Fibroblast of lung (primary cell): ENCODE data around the gene PLB1. TPM values are rescaled to one million over a fixed set of nuclear protein-coding genes. Genes with fewer than 3 reads are reported as not detected.
"Not testable (repeated sequence)": the region's sequence is repeated elsewhere in the genome, so short reads cannot be mapped to it uniquely, and the experiment has no call there.

ENCODE experiments used
- DNase-seq, 2 donors: peaks; one replicate each; pipeline versions ENCODE4 v3.0.0 to v3.0.0-alpha.2; 2010; ENCODE audit warnings: low read depth in 2 of 2
- H2AFZ ChIP-seq: 2 replicates; pipeline ENCODE4 v1.5.1; 2012; ENCODE audit warnings: low read length, control low read depth, inconsistent platforms
- H3K27ac ChIP-seq: 2 replicates; pipeline ENCODE4 v1.5.1; 2011; ENCODE audit warnings: low read length, control low read depth; ENCODE audit not compliant: insufficient read depth
- H3K27me3 ChIP-seq: 2 replicates; pipeline ENCODE4 v1.5.1; 2011; ENCODE audit warnings: mild to moderate bottlenecking, low read length; ENCODE audit not compliant: control insufficient read depth, insufficient read depth
- H3K36me3 ChIP-seq: 2 replicates; pipeline ENCODE4 v1.5.1; 2011; ENCODE audit warnings: low read length; ENCODE audit not compliant: control insufficient read depth, insufficient read depth
- H3K4me1 ChIP-seq: 2 replicates; pipeline ENCODE4 v1.5.1; 2011; ENCODE audit warnings: low read length; ENCODE audit not compliant: control insufficient read depth, insufficient read depth; ENCODE audit errors: extremely low read depth
- H3K4me2 ChIP-seq: 2 replicates; pipeline ENCODE4 v1.5.1; 2011; ENCODE audit warnings: low read length, control low read depth; ENCODE audit not compliant: insufficient read depth; ENCODE audit errors: extremely low read depth
- H3K4me3 ChIP-seq, 4 experiments: fragments of 200-600 bp in 1 of 4; sonication (generic) in 1 of 4; replicated peaks in 1 of 4; 2 replicates each; pipeline ENCODE4 v1.5.1; 2011 to 2016; ENCODE audit warnings: low read length in 4 of 4, low read depth in 3 of 4, mild to moderate bottlenecking in 3 of 4, control low read depth in 2 of 4, inconsistent platforms in 1 of 4, mixed read lengths in 1 of 4; ENCODE audit not compliant: insufficient read depth in 1 of 4; ENCODE audit errors: control extremely low read depth in 1 of 4
- H3K79me2 ChIP-seq: 2 replicates; pipeline ENCODE4 v1.5.1; 2012; ENCODE audit warnings: mild to moderate bottlenecking, low read length, inconsistent platforms; ENCODE audit not compliant: control insufficient read depth, insufficient read depth
- H3K9ac ChIP-seq: 2 replicates; pipeline ENCODE4 v1.5.1; 2011; ENCODE audit warnings: mild to moderate bottlenecking, low read length, control low read depth; ENCODE audit not compliant: insufficient read depth
- H3K9me3 ChIP-seq: 2 replicates; pipeline ENCODE4 v1.5.1; 2012; ENCODE audit warnings: low read depth, low read length; ENCODE audit not compliant: control insufficient read depth, insufficient read depth
- H4K20me1 ChIP-seq: 2 replicates; pipeline ENCODE4 v1.5.1; 2011; ENCODE audit warnings: low read length; ENCODE audit not compliant: control insufficient read depth, insufficient read depth; ENCODE audit errors: extremely low read depth
- EZH2 ChIP-seq: IDR thresholded peaks from 2 replicates; pipeline ENCODE4 v1.5.1; 2012; ENCODE audit warnings: low read length, control low read depth, mild to moderate bottlenecking; ENCODE audit errors: missing control alignments
- polyA plus RNA-seq, 2 donors: library from polyadenylated mRNA; depleted of rRNA in 1 of 2; stranded (reverse) in 1 of 2; unstranded in 1 of 2; fragments of >200 nt; gene quantifications; 2 replicates each; pipeline ENCODE4 v1.2.1, GENCODE V29; 2011 to 2012; ENCODE audit warnings: missing spikeins in 1 of 2
- total RNA-seq: library from RNA; depleted of rRNA; stranded (reverse); fragments of >200 nt; gene quantifications from 2 replicates; pipeline ENCODE4 v1.2.1, GENCODE V29; 2014
- TF ChIP-seq, protein P1 (sequence below), 2 donors: IDR thresholded peaks in 1 of 2; conservative IDR thresholded peaks in 1 of 2; 1 replicate in 1 of 2; 2 replicates in 1 of 2; pipeline ENCODE4 v1.5.1; 2011 to 2012; ENCODE audit warnings: low read length in 2 of 2, control low read depth in 1 of 2, inconsistent platforms in 1 of 2, low read depth in 1 of 2, mild to moderate bottlenecking in 1 of 2

Gene PLB1
- total and polyA plus RNA-seq, 2 donors (not counting 1 experiment from before 2014, with no cell fraction given), result 0.70 to 1.8 TPM

DNA sequence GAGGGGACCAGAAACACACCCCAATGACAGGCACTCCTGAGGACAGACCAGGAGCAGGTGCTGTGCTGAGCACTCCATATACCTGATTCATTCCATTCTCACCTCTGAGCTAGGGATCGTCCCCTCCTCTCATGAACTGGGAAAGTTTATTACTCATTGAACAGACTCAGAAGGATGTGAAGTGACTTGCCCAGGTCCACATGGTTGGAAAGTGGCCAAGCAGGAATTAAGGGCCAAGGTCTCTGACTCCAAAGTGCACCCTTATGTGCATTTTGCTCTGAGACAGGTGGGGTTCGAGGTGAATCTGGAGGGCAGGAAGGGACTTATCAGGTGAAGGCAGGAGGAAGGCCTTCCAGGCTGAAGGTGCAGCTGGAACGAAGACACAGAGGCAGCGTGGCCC lies 25.1 kb upstream of the PLB1 start:
- Histone ChIP-seq H3K9ac (no peak overlapping the region), H3K27ac (no peak overlapping the region), H3K79me2 (no peaks in the 10 kb centered on the region), H4K20me1 (no peaks in the 10 kb centered on the region), H3K4me1 (no peaks in the 10 kb centered on the region), H3K9me3 (no peaks in the 10 kb centered on the region), H3K27me3 (no peaks in the 10 kb centered on the region), H3K4me2 (no peak overlapping the region), H3K36me3 (no peaks in the 10 kb centered on the region), H3K4me3 (no peak overlapping the region), H2AFZ (no peak overlapping the region)
- TF ChIP-seq, protein P1, sequence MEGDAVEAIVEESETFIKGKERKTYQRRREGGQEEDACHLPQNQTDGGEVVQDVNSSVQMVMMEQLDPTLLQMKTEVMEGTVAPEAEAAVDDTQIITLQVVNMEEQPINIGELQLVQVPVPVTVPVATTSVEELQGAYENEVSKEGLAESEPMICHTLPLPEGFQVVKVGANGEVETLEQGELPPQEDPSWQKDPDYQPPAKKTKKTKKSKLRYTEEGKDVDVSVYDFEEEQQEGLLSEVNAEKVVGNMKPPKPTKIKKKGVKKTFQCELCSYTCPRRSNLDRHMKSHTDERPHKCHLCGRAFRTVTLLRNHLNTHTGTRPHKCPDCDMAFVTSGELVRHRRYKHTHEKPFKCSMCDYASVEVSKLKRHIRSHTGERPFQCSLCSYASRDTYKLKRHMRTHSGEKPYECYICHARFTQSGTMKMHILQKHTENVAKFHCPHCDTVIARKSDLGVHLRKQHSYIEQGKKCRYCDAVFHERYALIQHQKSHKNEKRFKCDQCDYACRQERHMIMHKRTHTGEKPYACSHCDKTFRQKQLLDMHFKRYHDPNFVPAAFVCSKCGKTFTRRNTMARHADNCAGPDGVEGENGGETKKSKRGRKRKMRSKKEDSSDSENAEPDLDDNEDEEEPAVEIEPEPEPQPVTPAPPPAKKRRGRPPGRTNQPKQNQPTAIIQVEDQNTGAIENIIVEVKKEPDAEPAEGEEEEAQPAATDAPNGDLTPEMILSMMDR (conservative IDR thresholded peaks at IDR 0.05 in 1 of 2, IDR thresholded peaks at IDR 0.05 in 1 of 2; ENCODE audit: low read depth in 1 of 2, low read length in 2 of 2), result no peak
- no peak for TF ChIP-seq EZH2
- DNase-seq, result no peak

DNA sequence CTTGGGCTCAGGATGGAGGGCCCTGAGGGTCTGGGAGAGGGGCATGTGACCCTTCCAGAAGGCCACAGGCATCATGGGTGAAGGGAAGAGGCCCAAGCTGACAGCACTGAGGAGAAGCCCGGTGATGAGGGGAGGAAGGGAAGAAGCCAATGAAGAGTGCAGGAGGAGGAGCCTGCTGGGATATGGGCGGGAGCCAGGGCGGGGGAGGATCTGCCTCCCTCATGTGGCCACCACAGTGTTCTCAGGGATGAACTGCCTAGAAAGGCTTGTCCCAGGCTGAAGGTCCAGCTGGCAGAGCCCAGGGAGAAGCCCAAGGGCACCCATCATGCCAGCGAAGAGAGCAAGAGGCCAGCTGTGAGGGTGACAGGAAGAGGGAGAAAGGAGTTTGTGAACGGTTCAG lies 24.6 kb upstream of the PLB1 start:
- no peak overlapping the region for H3K4me3 ChIP-seq
- H3K4me1 ChIP-seq, result no peaks in the 10 kb centered on the region
- no peaks in the 10 kb centered on the region for H3K27me3 ChIP-seq
- H2AFZ ChIP-seq, result no peak overlapping the region
- no peaks in the 10 kb centered on the region for H3K36me3 ChIP-seq
- no peaks in the 10 kb centered on the region for H3K9me3 ChIP-seq
- no peak for DNase-seq
- H3K79me2 ChIP-seq, result no peaks in the 10 kb centered on the region
- no peak overlapping the region for H3K4me2 ChIP-seq
- H3K9ac ChIP-seq, result no peak overlapping the region
- no peaks in the 10 kb centered on the region for H4K20me1 ChIP-seq
- TF ChIP-seq, protein P1 (conservative IDR thresholded peaks at IDR 0.05 in 1 of 2, IDR thresholded peaks at IDR 0.05 in 1 of 2; ENCODE audit: low read depth in 1 of 2, low read length in 2 of 2), result no peak
- H3K27ac ChIP-seq, result no peak overlapping the region

- H2AFZ ChIP-seq, result no peak overlapping the region
- no peak overlapping the region for H3K27ac ChIP-seq
- TF ChIP-seq EZH2, result no peak
- TF ChIP-seq, protein P1 (conservative IDR thresholded peaks at IDR 0.05 in 1 of 2, IDR thresholded peaks at IDR 0.05 in 1 of 2; ENCODE audit: low read depth in 1 of 2, low read length in 2 of 2), result no peak
- H3K4me2 ChIP-seq, result no peak overlapping the region
- no peaks in the 10 kb centered on the region for H3K9me3 ChIP-seq
- DNase-seq, result no peak
- no peaks in the 10 kb centered on the region for H4K20me1 ChIP-seq
- H3K27me3 ChIP-seq, result no peaks in the 10 kb centered on the region
- H3K79me2 ChIP-seq, result no peaks in the 10 kb centered on the region
- H3K4me1 ChIP-seq, result no peaks in the 10 kb centered on the region
- H3K9ac ChIP-seq, result no peak overlapping the region
- H3K4me3 ChIP-seq, result no peak overlapping the region
- no peaks in the 10 kb centered on the region for H3K36me3 ChIP-seq
These were observed 24.1 kb upstream of the PLB1 start for GRCh38 chr2:28471701-28472236.

- not testable (repeated sequence) for H3K27ac ChIP-seq, H3K27me3 ChIP-seq, H3K36me3 ChIP-seq, H3K9ac ChIP-seq, H2AFZ ChIP-seq, H3K9me3 ChIP-seq, H4K20me1 ChIP-seq, H3K4me3 ChIP-seq, H3K4me2 ChIP-seq, DNase-seq, H3K79me2 ChIP-seq, H3K4me1 ChIP-seq
These were observed 23.2 kb upstream of the PLB1 start for GRCh38 chr2:28472641-28473040.
